Measurements from ENCODE around the gene GRIA4. TPM values are rescaled to one million over a fixed set of nuclear protein-coding genes. Genes with fewer than 3 reads are reported as not detected.
"Not testable (repeated sequence)": the region's sequence is repeated elsewhere in the genome, so short reads cannot be mapped to it uniquely, and the experiment has no call there.

The GRIA4 gene
- total RNA-seq, 1 donor from 2014 or later = 3.7 TPM

DNA sequence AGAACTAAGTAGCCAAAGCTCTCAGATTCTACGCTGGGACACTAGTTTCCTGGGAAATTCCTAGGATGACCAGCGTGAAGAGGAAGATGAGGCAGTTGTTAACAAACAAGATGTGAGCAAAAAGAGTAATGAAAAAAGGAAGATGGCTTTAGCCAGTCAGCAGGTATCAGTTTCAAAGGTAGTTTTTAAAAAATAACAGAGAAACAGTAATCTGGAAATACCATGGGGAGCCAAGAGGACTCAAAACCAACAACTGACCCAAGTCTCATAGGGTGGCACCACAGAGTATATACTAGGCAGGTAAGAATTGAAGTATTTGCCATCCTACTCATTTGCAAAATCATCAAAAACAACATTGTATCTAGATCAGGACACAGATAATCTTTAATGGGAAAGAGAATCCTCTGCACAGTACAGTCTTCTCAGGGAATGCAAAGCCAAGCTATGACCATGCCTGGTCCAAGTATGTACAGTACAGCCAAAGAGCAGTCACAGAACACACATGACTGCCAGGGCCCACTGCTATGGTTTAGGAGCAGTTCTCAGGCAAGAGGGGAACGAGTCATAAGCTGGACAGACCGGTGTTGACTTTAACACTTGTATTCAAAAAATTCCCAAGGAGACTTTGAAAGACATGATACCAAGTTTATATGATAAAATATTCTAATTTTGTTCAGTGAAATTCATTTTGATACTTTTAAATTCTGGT lies 391.6 kb downstream of the GRIA4 start:
- Histone ChIP-seq H3K9ac (no peak overlapping the region), H3K36me3 (peaks cover 7% of the 10 kb centered on the region), H3K27ac (no peak overlapping the region), H3K27me3 (no peaks in the 10 kb centered on the region), H3K79me2 (ENCODE audit: low read depth) (peaks cover 11% of the 10 kb centered on the region), H3K4me2 (no peak overlapping the region), H2AFZ (replicated peaks) (no peak overlapping the region), H3K4me3 (no peak overlapping the region), H3K9me3 (ENCODE audit: low read depth) (no peaks in the 10 kb centered on the region), H3K4me1 (no peaks in the 10 kb centered on the region), H4K20me1 (ENCODE audit: low read depth) (peaks cover 4% of the 10 kb centered on the region), H3F3A (ENCODE audit: low read depth) (no peaks in the 10 kb centered on the region)
- TF ChIP-seq EZH2 (IDR thresholded peaks at IDR 0.05) = no peak
- TF ChIP-seq, protein P1, sequence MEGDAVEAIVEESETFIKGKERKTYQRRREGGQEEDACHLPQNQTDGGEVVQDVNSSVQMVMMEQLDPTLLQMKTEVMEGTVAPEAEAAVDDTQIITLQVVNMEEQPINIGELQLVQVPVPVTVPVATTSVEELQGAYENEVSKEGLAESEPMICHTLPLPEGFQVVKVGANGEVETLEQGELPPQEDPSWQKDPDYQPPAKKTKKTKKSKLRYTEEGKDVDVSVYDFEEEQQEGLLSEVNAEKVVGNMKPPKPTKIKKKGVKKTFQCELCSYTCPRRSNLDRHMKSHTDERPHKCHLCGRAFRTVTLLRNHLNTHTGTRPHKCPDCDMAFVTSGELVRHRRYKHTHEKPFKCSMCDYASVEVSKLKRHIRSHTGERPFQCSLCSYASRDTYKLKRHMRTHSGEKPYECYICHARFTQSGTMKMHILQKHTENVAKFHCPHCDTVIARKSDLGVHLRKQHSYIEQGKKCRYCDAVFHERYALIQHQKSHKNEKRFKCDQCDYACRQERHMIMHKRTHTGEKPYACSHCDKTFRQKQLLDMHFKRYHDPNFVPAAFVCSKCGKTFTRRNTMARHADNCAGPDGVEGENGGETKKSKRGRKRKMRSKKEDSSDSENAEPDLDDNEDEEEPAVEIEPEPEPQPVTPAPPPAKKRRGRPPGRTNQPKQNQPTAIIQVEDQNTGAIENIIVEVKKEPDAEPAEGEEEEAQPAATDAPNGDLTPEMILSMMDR (IDR thresholded peaks at IDR 0.05) = no peak
- TF ChIP-seq EZH2phosphoT487 (IDR thresholded peaks at IDR 0.05) = no peak
- H3K27ac Mint-ChIP-seq = no peak overlapping the region
- peaks cover 43% of the 10 kb centered on the region for H3K36me3 Mint-ChIP-seq
- DNase-seq (ENCODE audit: low spot score) = no peak
- H3K4me1 Mint-ChIP-seq = no peaks in the 10 kb centered on the region
- peaks cover 18% of the 10 kb centered on the region for H3K9me3 Mint-ChIP-seq
- H3K4me3 Mint-ChIP-seq = no peak overlapping the region
- no peaks in the 10 kb centered on the region for H3K27me3 Mint-ChIP-seq (ENCODE audit: insufficient read depth, low read depth)

DNA sequence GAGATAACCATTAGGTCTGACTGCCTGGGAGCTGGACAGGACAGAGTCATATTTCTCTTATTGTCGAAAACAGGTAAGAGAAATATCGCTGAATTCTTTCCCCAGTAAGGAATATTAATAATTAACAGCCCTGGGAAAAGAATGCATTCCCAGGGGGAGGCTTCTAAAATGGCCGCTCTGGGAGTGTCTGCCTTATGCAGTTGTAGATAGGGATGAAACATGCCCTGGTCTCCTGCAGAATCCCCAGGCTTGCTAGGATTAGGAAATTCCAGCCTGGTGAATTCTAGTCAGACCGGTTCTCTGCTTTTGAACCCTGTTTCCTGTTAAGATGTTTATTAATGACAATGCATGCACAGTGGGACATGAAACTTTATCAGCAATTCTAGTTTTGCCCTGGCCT lies 393.2 kb downstream of the GRIA4 start:
- Mint-ChIP-seq H3K36me3 (peaks cover 57% of the 10 kb centered on the region), H3K9me3 (peaks cover 22% of the 10 kb centered on the region)
- H3K4me1 Mint-ChIP-seq; DNase-seq (ENCODE audit: low spot score); H3F3A ChIP-seq (ENCODE audit: low read depth); H3K27me3 Mint-ChIP-seq (ENCODE audit: insufficient read depth, low read depth); H3K27me3 ChIP-seq; H3K9me3 ChIP-seq (ENCODE audit: low read depth); H2AFZ ChIP-seq (replicated peaks); H3K9ac ChIP-seq; H3K27ac Mint-ChIP-seq; H3K4me2 ChIP-seq; H3K4me1 ChIP-seq; H4K20me1 ChIP-seq (ENCODE audit: low read depth); H3K27ac ChIP-seq; H3K4me3 ChIP-seq; H3K4me3 Mint-ChIP-seq: not testable (repeated sequence)
- peaks cover 14% of the 10 kb centered on the region for H3K36me3 ChIP-seq
- H3K79me2 ChIP-seq (ENCODE audit: low read depth) = peaks cover 23% of the 10 kb centered on the region

DNA sequence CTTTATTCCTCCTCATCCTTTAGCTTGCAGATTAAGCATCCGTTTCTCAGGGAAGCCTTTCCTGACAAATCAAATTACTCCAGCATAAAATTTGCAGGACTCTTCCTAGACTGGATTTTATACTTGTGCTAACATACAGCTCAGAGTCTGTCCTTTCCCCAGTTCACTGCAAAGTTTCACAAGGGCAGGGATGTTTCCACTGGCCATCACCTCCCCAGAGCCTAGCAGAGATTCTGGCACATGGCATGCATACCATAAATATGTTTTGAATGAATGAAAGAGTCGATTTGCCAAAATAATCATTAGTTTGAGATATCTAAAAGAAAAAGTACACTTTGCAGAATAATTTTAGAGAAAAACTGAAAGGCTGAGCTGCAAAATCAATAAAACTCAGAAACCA lies 401.6 kb downstream of the GRIA4 start:
- Histone ChIP-seq H4K20me1 (ENCODE audit: low read depth) (peaks cover 20% of the 10 kb centered on the region), H3K79me2 (ENCODE audit: low read depth) (peaks cover 82% of the 10 kb centered on the region), H3K9ac (no peak overlapping the region), H3K9me3 (ENCODE audit: low read depth) (no peaks in the 10 kb centered on the region), H3K4me2 (peak overlapping the region; percentile 36), H3F3A (ENCODE audit: low read depth) (peaks cover 3% of the 10 kb centered on the region), H3K27me3 (no peaks in the 10 kb centered on the region), H2AFZ (replicated peaks) (no peak overlapping the region), H3K4me1 (peaks cover 25% of the 10 kb centered on the region), H3K4me3 (no peak overlapping the region), H3K27ac (peak overlapping the region; percentile 42), H3K36me3 (peaks cover 29% of the 10 kb centered on the region)
- Mint-ChIP-seq H3K4me3 (no peak overlapping the region), H3K9me3 (peaks cover 8% of the 10 kb centered on the region), H3K27ac (no peak overlapping the region), H3K4me1 (peaks cover 18% of the 10 kb centered on the region), H3K36me3 (peaks cover 56% of the 10 kb centered on the region), H3K27me3 (ENCODE audit: insufficient read depth, low read depth) (no peaks in the 10 kb centered on the region)
- TF ChIP-seq EZH2 (IDR thresholded peaks at IDR 0.05) (no peak), EZH2phosphoT487 (IDR thresholded peaks at IDR 0.05) (no peak)
- TF ChIP-seq, protein P1 (IDR thresholded peaks at IDR 0.05) = no peak
- no peak for DNase-seq (ENCODE audit: low spot score)

DNA sequence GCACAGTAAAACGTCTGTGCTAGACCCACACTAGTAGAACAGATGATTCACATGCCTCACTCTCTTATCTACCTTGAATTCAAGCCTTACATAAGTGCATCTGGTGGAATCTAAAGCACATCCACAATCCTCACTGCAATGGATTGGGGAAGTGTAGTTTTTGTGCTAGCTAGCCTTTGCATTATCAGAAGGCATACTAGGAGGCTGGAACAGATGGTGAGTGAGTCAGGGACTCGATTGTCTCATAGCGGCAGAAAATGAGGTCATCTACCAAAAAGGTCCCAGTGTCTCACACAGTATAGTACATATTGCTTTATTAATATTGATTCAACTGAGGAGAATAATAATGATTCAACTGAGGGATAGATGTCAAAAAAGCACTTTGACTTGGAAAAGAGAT lies 402.9 kb downstream of the GRIA4 start:
- no peak overlapping the region for H2AFZ ChIP-seq (replicated peaks)
- Mint-ChIP-seq H3K4me3 (no peak overlapping the region), H3K27ac (no peak overlapping the region), H3K27me3 (ENCODE audit: insufficient read depth, low read depth) (no peaks in the 10 kb centered on the region), H3K36me3 (peaks cover 44% of the 10 kb centered on the region), H3K4me1 (peaks cover 18% of the 10 kb centered on the region), H3K9me3 (peaks cover 5% of the 10 kb centered on the region)
- peak overlapping the region; percentile 6 for H3K27ac ChIP-seq
- peak overlapping the region; percentile 36 for H3K4me2 ChIP-seq
- no peak for DNase-seq (ENCODE audit: low spot score)
- no peak overlapping the region for H3K4me3 ChIP-seq
- peaks cover 3% of the 10 kb centered on the region for H3F3A ChIP-seq (ENCODE audit: low read depth)
- peaks cover 25% of the 10 kb centered on the region for H3K4me1 ChIP-seq
- no peaks in the 10 kb centered on the region for H3K27me3 ChIP-seq
- H3K36me3 ChIP-seq = peaks cover 25% of the 10 kb centered on the region
- H3K9me3 ChIP-seq (ENCODE audit: low read depth) = no peaks in the 10 kb centered on the region
- H3K79me2 ChIP-seq (ENCODE audit: low read depth) = peaks cover 84% of the 10 kb centered on the region
- no peak for TF ChIP-seq EZH2phosphoT487 (IDR thresholded peaks at IDR 0.05)
- TF ChIP-seq, protein P1 (IDR thresholded peaks at IDR 0.05) = no peak
- no peak overlapping the region for H3K9ac ChIP-seq
- peaks cover 26% of the 10 kb centered on the region for H4K20me1 ChIP-seq (ENCODE audit: low read depth)

All from neural progenitor cell (in vitro differentiated cells).